ENCODE data around the gene TSPAN18. TPM values are rescaled to one million over a fixed set of nuclear protein-coding genes. Genes with fewer than 3 reads are reported as not detected.

The TSPAN18 gene
- total and polyA plus RNA-seq, 8 donors = 27.2 to 85.8 (median 63.7) TPM

DNA sequence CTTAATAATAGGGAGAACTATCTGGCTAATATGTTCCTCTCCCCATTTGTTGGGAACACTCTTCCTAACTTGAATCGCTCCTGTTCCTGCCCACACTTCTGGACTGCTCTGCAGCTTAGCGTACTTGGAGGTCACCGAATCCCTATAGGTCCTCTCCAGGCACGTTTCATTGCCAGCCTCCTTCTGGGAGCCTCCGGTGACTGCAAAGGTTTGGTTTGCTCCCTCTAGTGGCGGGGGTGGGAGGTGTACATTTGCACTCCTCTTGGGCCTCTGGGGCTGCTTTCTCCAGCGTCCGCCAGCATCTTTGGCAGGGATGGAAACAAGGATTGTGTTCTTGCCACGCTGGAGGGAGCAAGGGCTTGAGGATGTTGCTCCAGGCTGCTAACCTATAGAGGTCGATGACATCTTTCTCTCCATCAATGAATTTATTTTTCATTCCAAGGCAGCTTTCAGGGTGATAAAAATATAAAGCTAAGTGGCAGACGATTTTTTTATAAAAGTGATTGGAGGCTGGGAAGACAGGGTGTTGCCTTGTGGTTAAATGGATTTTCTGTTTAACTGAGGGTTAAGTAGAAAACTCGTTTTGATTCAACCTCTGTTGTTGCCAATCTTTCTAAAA, 48.7 kb downstream of the TSPAN18 start:
- DNase-seq (no peak), ATAC-seq (peak; percentile 74)
- intact Hi-C loops (cut with DNase I) = no loop called here
- Histone ChIP-seq H3K4me1 (peaks cover 8 to 10% of the 10 kb centered on the region in 2 donors), H3K27me3 (no peaks in the 10 kb centered on the region), H3K4me3 (no peak overlapping the region), H3K27ac (no peak overlapping the region), H3K9me3 (no peaks in the 10 kb centered on the region), H3K36me3 (no peaks in the 10 kb centered on the region)
- TF ChIP-seq, protein P1, sequence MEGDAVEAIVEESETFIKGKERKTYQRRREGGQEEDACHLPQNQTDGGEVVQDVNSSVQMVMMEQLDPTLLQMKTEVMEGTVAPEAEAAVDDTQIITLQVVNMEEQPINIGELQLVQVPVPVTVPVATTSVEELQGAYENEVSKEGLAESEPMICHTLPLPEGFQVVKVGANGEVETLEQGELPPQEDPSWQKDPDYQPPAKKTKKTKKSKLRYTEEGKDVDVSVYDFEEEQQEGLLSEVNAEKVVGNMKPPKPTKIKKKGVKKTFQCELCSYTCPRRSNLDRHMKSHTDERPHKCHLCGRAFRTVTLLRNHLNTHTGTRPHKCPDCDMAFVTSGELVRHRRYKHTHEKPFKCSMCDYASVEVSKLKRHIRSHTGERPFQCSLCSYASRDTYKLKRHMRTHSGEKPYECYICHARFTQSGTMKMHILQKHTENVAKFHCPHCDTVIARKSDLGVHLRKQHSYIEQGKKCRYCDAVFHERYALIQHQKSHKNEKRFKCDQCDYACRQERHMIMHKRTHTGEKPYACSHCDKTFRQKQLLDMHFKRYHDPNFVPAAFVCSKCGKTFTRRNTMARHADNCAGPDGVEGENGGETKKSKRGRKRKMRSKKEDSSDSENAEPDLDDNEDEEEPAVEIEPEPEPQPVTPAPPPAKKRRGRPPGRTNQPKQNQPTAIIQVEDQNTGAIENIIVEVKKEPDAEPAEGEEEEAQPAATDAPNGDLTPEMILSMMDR (IDR thresholded peaks at IDR 0.05) = peak; percentile 55 to 67

DNA sequence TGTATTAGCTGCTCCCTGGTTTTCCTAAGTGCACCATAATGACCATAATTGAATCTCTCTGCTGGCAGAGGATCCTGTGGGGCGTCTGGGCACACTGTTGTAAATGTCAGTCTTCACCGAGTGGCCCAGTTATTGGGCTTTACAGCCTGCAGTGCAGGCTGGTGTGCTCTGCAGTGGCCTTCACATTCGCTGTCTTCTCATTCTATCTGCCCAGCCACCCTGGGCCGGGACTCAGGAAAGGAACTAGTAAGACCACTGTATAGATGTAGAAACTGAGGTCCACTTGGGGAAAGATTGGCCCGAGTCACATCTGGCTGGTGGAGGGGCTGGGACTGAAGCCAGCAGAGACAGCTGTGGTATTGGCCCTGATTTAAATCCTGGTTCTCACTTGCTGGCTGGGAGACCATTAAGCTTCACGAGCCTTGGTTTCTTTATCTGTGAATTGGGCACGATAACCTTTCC, 49.3 kb downstream of the TSPAN18 start:
- intact Hi-C loops (cut with DNase I) = no loop called here
- H3K9me3 ChIP-seq = no peaks in the 10 kb centered on the region
- H3K4me3 ChIP-seq = no peak overlapping the region
- no peaks in the 10 kb centered on the region for H3K36me3 ChIP-seq
- H3K4me1 ChIP-seq = peaks cover 8 to 15% of the 10 kb centered on the region in 2 donors
- H3K27me3 ChIP-seq = no peaks in the 10 kb centered on the region
- TF ChIP-seq, protein P1 (IDR thresholded peaks at IDR 0.05) = no peak
- ATAC-seq (no peak), DNase-seq (no peak)
- no peak overlapping the region for H3K27ac ChIP-seq

DNA sequence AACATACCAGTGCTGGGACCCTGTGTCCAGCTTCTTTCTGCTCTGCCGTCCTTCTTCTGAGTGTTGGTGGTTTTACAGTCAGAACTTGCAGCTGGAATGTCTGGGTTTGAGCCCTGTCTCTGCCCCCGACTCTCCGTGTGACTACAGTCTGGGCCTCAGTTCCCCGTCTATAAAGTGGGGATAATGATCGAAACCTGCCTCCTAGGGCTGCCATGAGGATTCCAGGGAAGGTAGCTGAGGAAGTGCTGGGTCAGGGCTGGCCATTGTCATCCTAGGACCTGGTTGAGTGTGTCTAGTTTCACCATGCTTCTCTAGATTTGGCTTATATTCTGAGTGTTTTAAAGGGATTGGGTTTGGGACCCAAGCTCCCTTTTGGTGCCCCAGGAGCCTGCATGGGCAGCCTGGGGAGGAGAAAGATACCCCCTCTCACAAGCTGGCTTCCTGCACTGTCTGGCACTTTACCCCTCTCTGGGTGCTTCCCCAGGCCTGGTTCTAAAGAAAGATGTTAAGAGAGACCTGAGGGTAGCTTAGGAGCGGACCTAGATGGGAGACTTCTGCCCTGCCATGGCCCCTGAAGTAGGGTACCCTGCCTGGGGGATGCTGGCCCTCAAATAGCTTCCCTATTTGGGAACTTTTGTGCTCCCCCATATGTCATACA, 49.9 kb downstream of the TSPAN18 start:
- no peak for ATAC-seq
- Histone ChIP-seq H3K36me3 (no peaks in the 10 kb centered on the region), H3K27ac (no peak overlapping the region), H3K4me3 (no peak overlapping the region), H3K4me1 (peaks cover 8 to 16% of the 10 kb centered on the region in 2 donors), H3K27me3 (no peaks in the 10 kb centered on the region), H3K9me3 (no peaks in the 10 kb centered on the region)
- TF ChIP-seq, protein P1 (IDR thresholded peaks at IDR 0.05) = no peak
- no peak for DNase-seq
- intact Hi-C loops (cut with DNase I) = no loop called here

DNA sequence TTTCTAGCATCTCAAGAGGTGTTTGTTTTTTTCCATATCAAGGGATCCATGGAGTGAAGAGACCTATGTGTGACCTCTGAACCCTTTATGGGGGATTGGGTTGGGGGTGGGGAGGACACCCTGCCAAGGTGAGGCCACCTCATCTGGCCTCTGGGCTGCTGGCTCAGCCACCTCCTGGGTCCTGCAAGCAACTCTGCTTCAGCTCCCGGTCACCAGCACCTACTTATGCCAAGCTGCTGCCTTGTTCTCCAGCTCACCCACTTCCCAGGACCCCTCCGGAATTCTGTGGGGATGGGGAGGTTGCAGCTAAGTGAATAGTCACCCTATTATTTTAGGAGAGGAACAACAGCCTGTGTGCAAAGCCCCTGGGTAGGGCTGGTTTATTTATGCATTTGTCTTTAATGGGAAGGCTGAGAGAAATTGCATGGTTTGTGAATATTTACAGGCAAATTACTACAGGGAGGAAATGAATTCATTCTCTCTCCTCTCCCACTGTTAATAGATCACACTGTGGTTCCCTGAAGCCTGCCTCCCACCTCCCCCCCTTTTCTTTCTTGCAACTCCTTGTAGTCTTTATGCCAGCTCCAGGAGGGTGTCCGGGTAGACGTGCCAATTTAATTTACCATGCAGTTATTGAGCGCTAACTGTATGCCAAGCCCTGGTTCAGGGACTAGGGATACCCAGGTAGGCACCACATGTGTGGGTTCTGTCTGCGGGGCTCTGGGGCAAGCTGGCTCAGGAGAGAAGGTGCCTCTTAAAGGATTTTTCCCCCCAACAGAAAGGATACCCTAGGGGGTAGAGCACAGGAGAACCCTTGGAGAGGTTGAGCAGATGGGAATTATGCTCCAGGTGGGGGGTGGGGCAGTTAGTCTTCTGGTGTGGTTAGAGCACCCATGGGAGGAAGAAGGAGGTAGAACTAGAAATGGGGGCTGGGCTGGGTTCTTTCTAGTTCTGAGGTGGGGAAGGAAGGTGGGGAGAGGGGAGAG, 50.7 kb downstream of the TSPAN18 start:
- H3K27ac ChIP-seq = no peak overlapping the region

More for the DNA sequence above, 50.7 kb downstream of the TSPAN18 start:
- TF ChIP-seq, protein P1 (IDR thresholded peaks at IDR 0.05) = no peak
- peaks cover 8 to 16% of the 10 kb centered on the region in 2 donors for H3K4me1 ChIP-seq
- no peaks in the 10 kb centered on the region for H3K9me3 ChIP-seq
- H3K4me3 ChIP-seq = no peak overlapping the region
- ATAC-seq (no peak), DNase-seq (no peak)
- H3K27me3 ChIP-seq = no peaks in the 10 kb centered on the region
- no peaks in the 10 kb centered on the region for H3K36me3 ChIP-seq
- intact Hi-C loops (cut with DNase I) = no loop called here
